NCI-H2081 treated with DMSO at 0.1 percent for 48 hours (cell line): Measurements from ENCODE around the gene PTGDS.

Source experiments
- DNase-seq: peaks from one replicate; lab custom pipeline; 2025; lab: John Stamatoyannopoulos, UW

The PTGDS gene

GRCh38 chr9:136946228-136947027, 30.9 kb upstream of the PTGDS start:
- no peak for DNase-seq

GRCh38 chr9:136947028-136947891, 30.0 kb upstream of the PTGDS start:
- DNase-seq: no peak

- DNase-seq: no peak
Observed at GRCh38 chr9:136947955-136948510, 29.3 kb upstream of the PTGDS start.

- no peak for DNase-seq
Observed at GRCh38 chr9:136949239-136949816, 28.0 kb upstream of the PTGDS start.

GRCh38 chr9:136949817-136950655, 27.3 kb upstream of the PTGDS start:
- DNase-seq: peak; percentile 73

GRCh38 chr9:136950656-136951276, 26.5 kb upstream of the PTGDS start:
- DNase-seq: no peak

GRCh38 chr9:136951541-136952320, 25.6 kb upstream of the PTGDS start, which contains the start of gene LCN12:
LCN12 (plus strand) TSS chr9:136952273; CDS start chr9:136952328, 55 bp downstream.
- DNase-seq: no peak

GRCh38 chr9:136952321-136952850, 24.9 kb upstream of the PTGDS start:
- no peak for DNase-seq

GRCh38 chr9:136952876-136953770, 24.2 kb upstream of the PTGDS start:
- DNase-seq: no peak

- no peak for DNase-seq
Observed at GRCh38 chr9:136953771-136954269, 23.5 kb upstream of the PTGDS start.

- no peak for DNase-seq
Observed at GRCh38 chr9:136954270-136955083, 22.8 kb upstream of the PTGDS start.

- no peak for DNase-seq
Observed at GRCh38 chr9:136955202-136955942, 21.9 kb upstream of the PTGDS start.

GRCh38 chr9:136955943-136956335, 21.4 kb upstream of the PTGDS start:
- no peak for DNase-seq

GRCh38 chr9:136956604-136957003, 20.7 kb upstream of the PTGDS start:
- no peak for DNase-seq

- no peak for DNase-seq
Observed at GRCh38 chr9:136957461-136957860, 19.8 kb upstream of the PTGDS start.

GRCh38 chr9:136957901-136958300, 19.4 kb upstream of the PTGDS start:
- DNase-seq: no peak

GRCh38 chr9:136958473-136958872, 18.8 kb upstream of the PTGDS start:
- no peak for DNase-seq
